ENCODE measurements around the gene ARIH2. TPM values are rescaled to one million over a fixed set of nuclear protein-coding genes. Genes with fewer than 3 reads are reported as not detected.

ARIH2 gene
- total and polyA plus RNA-seq, 2 donors (not counting 3 experiments of a cell fraction or from before 2014, with no cell fraction given) = 59.7 to 85.5 TPM

- dilution Hi-C loops (cut with MboI; ENCODE audit: extremely low pct_ligation_motif_present, low sequenced_read_pairs) = no loop called here
- Histone ChIP-seq H3K27me3 (ENCODE audit: control insufficient read depth in 2 of 2, insufficient read depth in 2 of 2, low read length in 2 of 2) (no peaks in the 10 kb centered on the region), H3K36me3 (ENCODE audit: control insufficient read depth in 2 of 2, extremely low read depth in 1 of 2, insufficient read depth in 2 of 2, low read length in 2 of 2) (peaks cover 4 to 13% of the 10 kb centered on the region in 2 experiments), H3K9ac (replicated peaks; ENCODE audit: extremely low read depth, insufficient read depth, low read length) (no peak overlapping the region), H3K9me3 (replicated peaks; ENCODE audit: control insufficient read depth, insufficient read depth, low read length) (no peaks in the 10 kb centered on the region), H3K4me3 (replicated peaks in 1 of 3; ENCODE audit: insufficient read depth in 1 of 3, low read depth in 1 of 3, low read length in 3 of 3) (no peak overlapping the region), H3K79me2 (ENCODE audit: control insufficient read depth, insufficient read depth, low read length) (peaks cover 81% of the 10 kb centered on the region), H3K4me2 (ENCODE audit: insufficient read depth, low read length) (no peak overlapping the region), H4K20me1 (replicated peaks; ENCODE audit: control insufficient read depth, extremely low read depth, insufficient read depth, low read length) (peaks cover 11% of the 10 kb centered on the region), H3K4me1 (ENCODE audit: control insufficient read depth, extremely low read depth, insufficient read depth, low read length) (peaks cover 36% of the 10 kb centered on the region), H2AFZ (ENCODE audit: low read depth, low read length) (no peak overlapping the region), H3K9me1 (replicated peaks; ENCODE audit: control insufficient read depth, extremely low read depth, insufficient read depth, low read length) (no peaks in the 10 kb centered on the region), H3K27ac (ENCODE audit: insufficient read depth, low read depth, low read length) (peak overlapping the region; percentile 40)
- TF ChIP-seq JUN (IDR thresholded peaks at IDR 0.05; ENCODE audit: borderline replicate concordance, insufficient read depth, insufficient read length, low read depth) (no peak), CTCF (IDR thresholded peaks at IDR 0.05; ENCODE audit: extremely low read depth in 1 of 2, insufficient read depth in 1 of 2, low read depth in 1 of 2, low read length in 2 of 2) (no peak), GATA2 (IDR thresholded peaks at IDR 0.05; ENCODE audit: insufficient read depth, insufficient read length, low read depth, low read length) (no peak), FOS (IDR thresholded peaks at IDR 0.05; ENCODE audit: borderline replicate concordance, insufficient read depth, low read length) (peak; percentile 7)
- CTCF ChIA-PET = no interaction called here
- BruUV-seq (replicated peaks) = no TSS peak
- intact Hi-C loops (cut with micrococcal nuclease) = no loop called here
- FAIRE-seq (no peak), DNase-seq (ENCODE audit: low read depth, low spot score) (no peak)
- POLR2A ChIA-PET = no interaction called here
Measured at GRCh38 chr3:48926425-48927392, 8.1 kb downstream of the ARIH2 start.

Data from endothelial cell of umbilical vein (primary cell).